GF-D8 (cell line): ENCODE data around the gene CCNI2.

Source experiments
- DNase-seq: peaks from one replicate; lab custom pipeline; 2025; lab: John Stamatoyannopoulos, UW

CCNI2 gene

GRCh38 chr5:132750471-132751230 lies 3.4 kb downstream of the CCNI2 start:
- no peak for DNase-seq

- no peak for DNase-seq
Observed at GRCh38 chr5:132751444-132751843, 4.2 kb downstream of the CCNI2 start.

- no peak for DNase-seq
Observed at GRCh38 chr5:132751971-132752580, 4.8 kb downstream of the CCNI2 start.

GRCh38 chr5:132752581-132753125 lies 5.4 kb downstream of the CCNI2 start:
- DNase-seq = no peak

GRCh38 chr5:132753135-132753987 lies 6.1 kb downstream of the CCNI2 start:
- no peak for DNase-seq

DNA sequence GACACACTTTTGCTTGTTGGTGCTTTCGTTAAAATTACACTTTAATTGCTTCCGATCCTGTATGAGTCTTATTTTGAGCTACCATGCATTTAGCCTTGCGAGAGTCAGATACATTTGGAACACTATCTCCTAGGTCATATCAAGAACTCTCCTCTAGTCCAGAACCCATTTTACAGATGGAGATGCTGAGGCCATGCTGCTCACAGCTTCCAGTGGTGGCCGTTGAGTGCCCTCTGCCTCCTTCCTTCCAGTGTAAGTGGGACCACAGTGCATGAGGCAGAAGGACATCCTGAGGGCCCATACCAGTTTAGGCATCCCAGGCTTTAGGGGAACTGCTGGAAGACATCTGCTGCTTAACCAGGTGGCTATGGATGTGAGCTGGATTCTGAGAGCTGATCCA lies 6.9 kb downstream of the CCNI2 start:
- no peak for DNase-seq

DNA sequence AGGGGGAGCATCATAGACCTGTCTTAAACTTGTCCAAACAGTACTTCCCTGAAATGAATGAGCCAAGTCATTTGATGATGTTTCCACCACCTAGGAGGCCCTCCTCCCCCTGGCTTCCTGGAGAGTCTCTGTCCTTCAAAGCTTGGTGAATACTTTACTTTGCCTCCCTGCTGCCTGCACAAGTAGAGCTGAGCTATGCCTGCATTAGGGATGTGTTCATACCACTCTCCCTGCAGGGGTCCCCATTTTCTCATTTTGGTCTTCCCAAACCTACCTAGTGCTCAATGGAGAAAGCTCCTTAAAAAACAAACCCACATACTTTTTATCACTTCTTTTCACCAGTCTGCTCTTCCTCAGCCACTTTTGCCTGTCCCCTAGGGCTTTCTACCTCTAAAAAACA lies 7.7 kb downstream of the CCNI2 start:
- no peak for DNase-seq

GRCh38 chr5:132756542-132756941 lies 9.3 kb downstream of the CCNI2 start:
- no peak for DNase-seq

GRCh38 chr5:132758451-132758850 lies 11.2 kb downstream of the CCNI2 start:
- no peak for DNase-seq

- DNase-seq = no peak
Observed at GRCh38 chr5:132759114-132760048, 12.2 kb downstream of the CCNI2 start.

GRCh38 chr5:132760049-132760420 lies 12.8 kb downstream of the CCNI2 start:
- no peak for DNase-seq

DNA sequence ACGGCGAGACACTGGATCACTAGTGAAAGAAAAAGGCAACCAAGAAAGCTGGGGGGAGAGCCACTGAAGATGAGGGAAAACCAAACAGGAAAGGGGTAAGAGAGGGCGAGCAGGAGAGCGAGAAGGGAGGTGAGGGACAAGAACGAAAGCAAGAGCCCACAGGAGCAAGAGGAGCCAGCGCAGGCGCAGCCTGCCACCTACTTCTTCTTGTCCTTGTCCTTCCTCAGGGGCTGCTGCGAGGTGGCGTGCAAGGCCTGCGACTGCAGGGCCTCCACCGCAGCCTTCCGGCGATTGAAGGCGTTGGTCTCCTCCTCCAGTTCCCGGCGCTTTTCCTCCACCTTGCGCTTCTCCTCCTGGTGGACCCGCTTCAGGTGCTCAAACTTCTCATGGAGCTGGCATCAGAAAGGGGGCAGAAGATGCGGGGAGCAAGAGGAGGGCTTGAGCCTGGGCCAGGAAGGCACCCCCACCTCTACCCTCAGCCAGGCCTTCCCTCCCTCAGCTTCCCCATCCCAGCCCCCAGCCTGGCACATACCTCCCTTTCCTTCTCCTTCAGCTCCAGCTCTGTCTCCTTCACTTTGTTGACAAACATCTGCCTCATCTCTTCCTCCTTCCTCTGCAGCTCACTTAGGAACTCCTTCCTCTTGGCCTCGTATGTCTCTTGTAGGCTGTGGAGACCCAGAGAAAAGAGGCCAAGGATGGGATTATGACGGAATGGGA lies 13.5 kb downstream of the CCNI2 start:
- DNase-seq = no peak

DNA sequence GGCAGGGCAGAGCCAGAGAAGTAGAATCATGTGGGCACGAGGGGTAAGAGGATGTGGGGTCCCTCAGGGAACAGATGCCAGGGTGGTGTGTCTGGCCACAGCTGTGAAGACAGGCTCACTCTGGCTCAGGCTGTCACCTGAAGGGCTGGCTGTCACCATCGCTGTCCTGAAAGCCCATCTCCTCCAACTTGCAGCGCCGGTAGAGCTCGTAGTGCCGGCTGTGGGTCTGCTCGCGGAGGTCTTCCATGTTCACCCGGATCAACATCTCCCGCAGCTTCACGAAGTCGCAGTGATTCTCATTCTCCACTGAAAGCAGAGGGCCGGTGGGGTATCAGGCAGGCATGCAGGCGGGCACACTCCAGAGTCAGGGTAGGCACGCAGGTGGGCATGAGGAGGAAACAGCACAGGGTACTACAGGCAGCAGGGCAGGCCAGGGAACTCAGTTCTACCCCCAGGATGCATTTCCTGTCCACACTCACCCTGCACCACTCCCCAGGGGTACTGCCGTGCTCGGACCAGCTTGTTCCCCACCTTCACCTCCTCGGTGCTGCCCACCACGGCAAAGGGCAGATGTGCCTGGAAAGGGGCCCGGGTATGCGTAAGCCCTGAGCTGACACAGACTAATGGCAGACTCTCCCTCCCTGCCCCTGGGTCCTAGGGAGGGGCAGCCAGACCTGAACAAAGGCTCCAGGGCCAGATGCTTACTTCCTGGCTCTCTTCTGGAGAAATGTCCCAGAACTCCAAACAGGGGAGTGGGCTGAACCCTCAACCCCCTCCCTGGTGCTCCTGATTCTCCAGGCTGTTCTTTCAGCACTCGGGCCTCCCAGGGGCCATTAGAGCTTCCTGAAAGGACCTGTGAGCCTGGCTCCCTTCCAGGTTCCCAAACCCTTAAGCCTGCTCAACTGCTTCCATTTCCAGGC lies 14.4 kb downstream of the CCNI2 start:
- no peak for DNase-seq

DNA sequence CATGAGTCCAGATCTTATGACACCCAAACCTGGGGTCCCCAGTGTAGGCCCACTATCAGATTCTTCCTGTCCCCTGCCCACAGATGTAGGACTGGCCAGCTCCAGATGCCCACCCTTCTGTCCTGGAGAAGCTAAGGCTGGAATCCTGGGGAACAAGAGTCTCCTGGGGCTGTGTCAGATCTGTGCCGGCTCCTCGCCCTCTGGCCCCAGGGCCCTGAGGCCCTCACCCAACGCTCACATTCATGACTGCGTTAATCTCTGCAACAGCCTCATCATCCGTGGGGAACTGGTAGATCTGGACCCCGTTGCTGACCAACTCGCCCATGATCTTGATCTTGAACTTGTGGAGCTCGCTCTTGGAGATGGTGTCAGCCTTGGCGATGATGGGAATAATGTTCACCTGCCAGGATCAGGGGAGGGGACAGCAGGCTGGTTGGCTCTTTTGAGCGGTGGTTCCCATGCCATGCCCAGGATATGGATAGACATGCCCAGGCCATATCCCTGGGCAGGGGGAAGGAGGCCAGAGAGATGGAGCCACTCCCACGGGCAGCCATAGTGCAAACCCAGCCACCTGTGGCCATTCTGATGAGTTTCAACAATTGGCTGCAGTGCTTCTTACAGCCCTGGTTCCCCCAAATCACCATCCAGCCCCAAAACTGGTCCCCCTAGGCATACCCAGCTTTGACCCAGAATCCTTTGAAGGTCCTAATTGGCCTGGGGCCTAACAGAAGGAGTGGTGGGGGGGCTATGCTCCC lies 15.2 kb downstream of the CCNI2 start:
- no peak for DNase-seq

DNA sequence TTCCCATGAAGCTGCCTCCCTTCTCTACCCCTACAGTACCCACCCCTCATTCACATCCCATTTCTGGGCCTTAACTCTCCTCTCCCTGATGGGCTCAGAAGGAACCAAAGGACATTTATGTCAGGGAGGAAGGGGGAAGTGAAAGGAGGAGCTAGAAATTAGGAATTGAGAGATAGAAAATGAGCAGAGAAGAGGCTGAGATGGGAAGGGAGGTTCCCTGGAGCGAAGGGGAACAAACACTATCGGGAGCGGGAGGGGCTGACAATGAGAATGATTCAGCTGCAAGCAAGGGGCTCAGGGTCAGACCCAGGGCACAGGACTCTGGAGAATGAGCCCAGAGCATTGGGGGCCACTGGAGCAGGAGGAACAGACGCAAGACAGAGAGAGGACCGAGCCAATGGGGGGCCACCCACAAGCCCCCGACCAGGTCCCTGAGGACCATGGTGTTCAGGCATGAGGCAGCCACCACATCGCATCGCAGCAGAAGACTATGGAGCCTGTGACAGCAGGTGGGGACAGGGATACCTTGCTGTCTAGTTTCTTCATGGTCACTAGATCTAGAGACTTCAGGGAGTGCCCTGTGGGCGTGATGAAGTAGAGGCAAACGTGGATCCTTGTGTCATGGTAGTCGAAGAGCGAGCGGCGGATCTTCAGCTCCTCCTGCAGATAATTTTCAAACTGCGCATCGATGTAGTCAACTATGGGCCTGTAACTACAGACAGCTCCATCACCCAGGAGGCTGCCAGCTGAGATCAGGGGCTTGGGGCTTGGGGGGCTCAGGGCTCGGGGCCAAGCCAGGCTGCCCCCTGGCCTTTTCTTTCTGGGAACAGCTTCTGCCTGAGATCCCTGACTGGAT lies 16.2 kb downstream of the CCNI2 start:
- DNase-seq = no peak

DNA sequence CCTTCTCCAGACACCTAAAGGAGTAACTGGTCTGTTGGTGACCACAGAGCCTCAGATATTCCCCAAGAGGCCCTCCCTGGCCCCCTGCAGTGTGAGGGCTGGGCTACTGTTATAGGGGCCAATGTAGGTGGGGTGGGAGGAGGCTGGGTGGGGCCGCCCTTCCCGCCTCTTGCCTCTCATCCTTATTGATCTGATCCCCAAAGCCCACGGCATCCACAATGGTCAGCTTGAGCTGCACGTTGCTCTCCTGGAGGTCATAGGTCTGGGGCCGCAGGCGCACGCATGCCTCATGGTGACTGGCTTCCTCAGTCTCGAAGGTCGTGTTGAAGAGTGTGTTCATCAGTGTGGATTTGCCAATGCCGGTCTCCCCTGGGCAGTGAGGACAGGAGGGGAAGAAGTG lies 16.8 kb downstream of the CCNI2 start:
- DNase-seq = no peak

GRCh38 chr5:132764671-132765238 lies 17.5 kb downstream of the CCNI2 start:
- DNase-seq = no peak
